GM20000 (cell line): ENCODE measurements around the gene NANOS1.
A peak's percentile ranks its signal among the peaks of the same experiment; 100 is the strongest.

Experiments used
- DNase-seq: peaks from one replicate; pipeline ENCODE4 v3.0.0; 2012; ENCODE audit warnings: low spot score
- CTCF ChIP-seq: IDR thresholded peaks from 2 replicates; pipeline ENCODE4 v1.5.1; 2012; ENCODE audit warnings: mild to moderate bottlenecking, control low read depth; ENCODE audit errors: extremely low read depth, missing control alignments

Gene NANOS1

GRCh38 chr10:118986815-118987790, 42.4 kb upstream of the NANOS1 start:
- TF ChIP-seq CTCF: no peak
- peak; percentile 23 for DNase-seq

- no peak for TF ChIP-seq CTCF
- DNase-seq: no peak
Measured at GRCh38 chr10:118990326-118990725, 39.2 kb upstream of the NANOS1 start.

- no peak for TF ChIP-seq CTCF
- DNase-seq: no peak
Measured at GRCh38 chr10:118992496-118992895, 37.0 kb upstream of the NANOS1 start.

- TF ChIP-seq CTCF: no peak
- no peak for DNase-seq
Measured at GRCh38 chr10:118993214-118993613, 36.3 kb upstream of the NANOS1 start.

- no peak for TF ChIP-seq CTCF
- no peak for DNase-seq
Measured at GRCh38 chr10:118994321-118994720, 35.2 kb upstream of the NANOS1 start.

- no peak for DNase-seq
- no peak for TF ChIP-seq CTCF
Measured at GRCh38 chr10:118995739-118996138, 33.8 kb upstream of the NANOS1 start.

- TF ChIP-seq CTCF: no peak
- DNase-seq: no peak
Measured at GRCh38 chr10:118997379-118997778, 32.1 kb upstream of the NANOS1 start.
